ENCODE measurements around the gene PAPPA. TPM values are rescaled to one million over a fixed set of nuclear protein-coding genes. Genes with fewer than 3 reads are reported as not detected.

The PAPPA gene
- total and polyA plus RNA-seq, 9 of the 15 experiments (the other 6 are each of a cell fraction or from before 2014, with no cell fraction given) = 0.06 to 0.18 (median 0.11) TPM

- H3K36me3 ChIP-seq (ENCODE audit: control insufficient read depth, insufficient read depth, low read length) = no peaks in the 10 kb centered on the region
- no peak overlapping the region for H3K4me3 ChIP-seq
- no peak for ATAC-seq
- no peak overlapping the region for H2AFZ ChIP-seq (ENCODE audit: low read depth, low read length)
- TF ChIP-seq ZNF324 (CRISPR knock-in tag; IDR thresholded peaks at IDR 0.05) (no peak), ATF2 (CRISPR knock-in tag; IDR thresholded peaks at IDR 0.05) (no peak), ZKSCAN8 (CRISPR knock-in tag; IDR thresholded peaks at IDR 0.05) (no peak), CREB3 (tag; conservative IDR thresholded peaks at IDR 0.05; ENCODE audit: low read depth) (no peak), ZMIZ1 (IDR thresholded peaks at IDR 0.05; ENCODE audit: low read depth in 2 of 2, low read length in 2 of 2) (no peak), ZNF24 (IDR thresholded peaks at IDR 0.05) (no peak)
- H3K79me2 ChIP-seq (ENCODE audit: control insufficient read depth, insufficient read depth, low read length) = no peaks in the 10 kb centered on the region
- H3K27me3 ChIP-seq (ENCODE audit: control insufficient read depth in 2 of 2, insufficient read depth in 2 of 2, low read length in 2 of 2) = no peaks in the 10 kb centered on the region
- no peak overlapping the region for H3K9ac ChIP-seq (ENCODE audit: insufficient read depth in 1 of 2, low read depth in 2 of 2, low read length in 2 of 2)
- no peak overlapping the region for H3K4me2 ChIP-seq (ENCODE audit: insufficient read depth, low read length)
- H3K4me1 ChIP-seq (replicated peaks in 1 of 2; ENCODE audit: control insufficient read depth in 2 of 2, insufficient read depth in 2 of 2, low read length in 2 of 2) = peaks cover 0 to 16% of the 10 kb centered on the region in 2 experiments; a peak in 3 of 5 replicates
- DNase-seq (ENCODE audit: extremely low read depth in 1 of 4, low spot score in 3 of 4) = no peak
- no peak for FAIRE-seq
- H3K27ac ChIP-seq (ENCODE audit: extremely low read depth, low read depth, low read length) = no peak overlapping the region
- no peaks in the 10 kb centered on the region for H3K9me3 ChIP-seq (replicated peaks; ENCODE audit: control insufficient read depth, insufficient read depth, low read depth, low read length)
- intact Hi-C loops (cut with micrococcal nuclease) = loop anchor here (10.0 kb wide), 1 partner anchor 205 kb away; no protein-coding TSS in a partner anchor
- ChIA-PET POLR2A (interaction anchor here (0.8 to 0.9 kb wide), 2 partner anchors 9 to 52 kb away, joined by 3 read pairs; no protein-coding TSS in a partner anchor), CTCF (ENCODE audit: low intra/inter-chr PET ratio) (no interaction called here)
- BruUV-seq (replicated peaks) = no TSS peak
- 43% methylated on average over 4 of the region's 5 CpGs for WGBS (ENCODE audit: insufficient coverage, low coverage, missing lambda C conversion rate)
- H3K9me1 ChIP-seq (ENCODE audit: control insufficient read depth, insufficient read depth, low read length) = no peaks in the 10 kb centered on the region
- H4K20me1 ChIP-seq (replicated peaks; ENCODE audit: control insufficient read depth, insufficient read depth, low read length) = no peaks in the 10 kb centered on the region
- in situ Hi-C loops (cut with MboI) = no loop called here
These were observed 216.1 kb downstream of the PAPPA start for GRCh38 chr9:116369706-116370105.
